Right lobe of liver (tissue), 4 donors: ENCODE measurements around the gene SNX30.

Experiments
- POLR2A ChIP-seq: fragments of 450-650 bp; IDR thresholded peaks from one replicate; pipeline ENCODE4 v1.6.1; 2017; ENCODE audit warnings: antibody characterized with exemption, mild to moderate bottlenecking
- TF ChIP-seq, protein P1 (sequence below), 4 donors: fragments of 200-600 bp in 3 of 4; fragments of 450-650 bp in 1 of 4; IDR thresholded peaks; one replicate each; pipeline versions ENCODE4 v1.5.1 to v1.8.0; 2016 to 2022; ENCODE audit warnings: antibody characterized with exemption in 4 of 4, mild to moderate bottlenecking in 2 of 4
- donor health status: DM: no; HTN: no; CAD: no.
- donor health status: DM: no; HTN: no; CAD: no.
- donor health status: DM: no; HTN: yes; CAD: no.

DNA sequence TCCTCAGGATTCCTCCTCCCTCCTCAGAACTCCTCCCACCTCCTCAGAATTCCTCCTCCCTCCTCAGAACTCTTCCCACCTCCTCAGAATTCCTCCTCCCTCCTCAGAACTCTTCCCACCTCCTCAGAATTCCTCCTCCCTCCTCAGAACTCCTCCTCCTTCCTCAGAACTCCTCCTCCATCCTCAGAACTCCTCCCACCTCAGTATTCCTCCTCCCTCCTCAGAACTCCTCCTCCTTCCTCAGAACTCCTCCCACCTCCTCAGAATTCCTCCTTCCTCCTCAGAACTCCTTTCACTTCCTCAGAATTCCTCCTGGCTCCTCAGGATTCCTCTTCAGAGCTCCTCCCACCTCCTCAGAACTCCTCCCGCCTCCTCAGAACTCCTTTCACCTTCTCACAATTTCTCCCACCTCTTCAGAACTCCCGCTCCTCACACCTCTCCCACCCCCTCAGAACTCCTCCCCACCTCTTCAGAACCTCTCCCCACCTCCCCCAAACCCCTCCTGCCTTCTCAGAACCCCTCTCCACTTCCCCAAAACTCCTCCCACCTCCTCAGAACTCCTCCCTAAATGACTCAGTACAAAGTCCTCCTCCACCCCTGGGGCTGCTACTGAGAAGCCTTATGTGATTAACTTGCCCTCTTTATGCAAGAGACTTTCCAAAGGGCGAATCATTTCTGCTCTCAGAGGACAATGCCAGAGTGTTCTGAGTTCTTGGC, 116.9 kb downstream of the SNX30 start:
- TF ChIP-seq, protein P1, sequence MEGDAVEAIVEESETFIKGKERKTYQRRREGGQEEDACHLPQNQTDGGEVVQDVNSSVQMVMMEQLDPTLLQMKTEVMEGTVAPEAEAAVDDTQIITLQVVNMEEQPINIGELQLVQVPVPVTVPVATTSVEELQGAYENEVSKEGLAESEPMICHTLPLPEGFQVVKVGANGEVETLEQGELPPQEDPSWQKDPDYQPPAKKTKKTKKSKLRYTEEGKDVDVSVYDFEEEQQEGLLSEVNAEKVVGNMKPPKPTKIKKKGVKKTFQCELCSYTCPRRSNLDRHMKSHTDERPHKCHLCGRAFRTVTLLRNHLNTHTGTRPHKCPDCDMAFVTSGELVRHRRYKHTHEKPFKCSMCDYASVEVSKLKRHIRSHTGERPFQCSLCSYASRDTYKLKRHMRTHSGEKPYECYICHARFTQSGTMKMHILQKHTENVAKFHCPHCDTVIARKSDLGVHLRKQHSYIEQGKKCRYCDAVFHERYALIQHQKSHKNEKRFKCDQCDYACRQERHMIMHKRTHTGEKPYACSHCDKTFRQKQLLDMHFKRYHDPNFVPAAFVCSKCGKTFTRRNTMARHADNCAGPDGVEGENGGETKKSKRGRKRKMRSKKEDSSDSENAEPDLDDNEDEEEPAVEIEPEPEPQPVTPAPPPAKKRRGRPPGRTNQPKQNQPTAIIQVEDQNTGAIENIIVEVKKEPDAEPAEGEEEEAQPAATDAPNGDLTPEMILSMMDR (IDR thresholded peaks at IDR 0.05) = no peak
- TF ChIP-seq POLR2A = no peak
